Fibroblast of mammary gland (primary cell): Measurements from ENCODE around the gene TOR4A.
"Not testable (repeated sequence)": the region's sequence is repeated elsewhere in the genome, so short reads cannot be mapped to it uniquely, and the experiment has no call there.

Experiments used
- DNase-seq: peaks from one replicate; pipeline ENCODE4 v3.0.0-alpha.2; 2010; ENCODE audit warnings: low read depth
- H3K4me3 ChIP-seq: 2 replicates; pipeline ENCODE4 v1.5.1; 2011; ENCODE audit warnings: low read depth, mild to moderate bottlenecking, low read length, moderate library complexity; ENCODE audit not compliant: control insufficient read depth
- TF ChIP-seq, protein P1 (sequence below): conservative IDR thresholded peaks from 2 replicates; pipeline ENCODE4 v1.5.1; 2011; ENCODE audit warnings: low read depth, low read length, inconsistent platforms; ENCODE audit not compliant: control insufficient read depth, insufficient read depth

TOR4A gene

DNA sequence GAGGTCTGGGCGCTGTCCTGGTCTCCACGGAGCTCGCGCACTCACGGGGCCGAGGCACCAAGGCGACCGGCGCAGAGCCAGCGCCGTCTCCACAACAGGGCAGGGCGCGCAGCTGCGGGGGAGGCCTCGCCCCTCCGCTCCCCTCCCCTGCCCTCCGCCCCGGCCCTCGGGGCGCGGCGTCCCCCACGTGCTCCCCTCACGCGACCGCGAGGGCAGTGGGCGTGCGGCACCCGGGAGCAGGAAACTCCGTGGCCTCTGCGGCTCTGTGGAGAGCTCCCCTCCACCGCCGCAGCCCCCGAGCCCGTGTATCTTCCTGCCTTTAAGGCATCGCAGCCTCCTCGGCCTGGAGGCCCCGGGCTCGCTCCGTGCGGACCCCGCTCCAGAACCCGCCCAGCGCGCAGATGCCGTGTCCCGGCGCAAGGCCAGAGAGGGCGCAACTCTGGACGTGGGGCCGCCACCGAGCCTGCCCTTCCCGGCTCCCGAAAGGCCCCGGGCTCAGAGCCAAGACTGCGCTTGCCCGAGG is 37.1 kb upstream of the TOR4A start:
- DNase-seq: peak; percentile 68
- peak overlapping the region; percentile 62 for H3K4me3 ChIP-seq
- TF ChIP-seq, protein P1, sequence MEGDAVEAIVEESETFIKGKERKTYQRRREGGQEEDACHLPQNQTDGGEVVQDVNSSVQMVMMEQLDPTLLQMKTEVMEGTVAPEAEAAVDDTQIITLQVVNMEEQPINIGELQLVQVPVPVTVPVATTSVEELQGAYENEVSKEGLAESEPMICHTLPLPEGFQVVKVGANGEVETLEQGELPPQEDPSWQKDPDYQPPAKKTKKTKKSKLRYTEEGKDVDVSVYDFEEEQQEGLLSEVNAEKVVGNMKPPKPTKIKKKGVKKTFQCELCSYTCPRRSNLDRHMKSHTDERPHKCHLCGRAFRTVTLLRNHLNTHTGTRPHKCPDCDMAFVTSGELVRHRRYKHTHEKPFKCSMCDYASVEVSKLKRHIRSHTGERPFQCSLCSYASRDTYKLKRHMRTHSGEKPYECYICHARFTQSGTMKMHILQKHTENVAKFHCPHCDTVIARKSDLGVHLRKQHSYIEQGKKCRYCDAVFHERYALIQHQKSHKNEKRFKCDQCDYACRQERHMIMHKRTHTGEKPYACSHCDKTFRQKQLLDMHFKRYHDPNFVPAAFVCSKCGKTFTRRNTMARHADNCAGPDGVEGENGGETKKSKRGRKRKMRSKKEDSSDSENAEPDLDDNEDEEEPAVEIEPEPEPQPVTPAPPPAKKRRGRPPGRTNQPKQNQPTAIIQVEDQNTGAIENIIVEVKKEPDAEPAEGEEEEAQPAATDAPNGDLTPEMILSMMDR: no peak

DNA sequence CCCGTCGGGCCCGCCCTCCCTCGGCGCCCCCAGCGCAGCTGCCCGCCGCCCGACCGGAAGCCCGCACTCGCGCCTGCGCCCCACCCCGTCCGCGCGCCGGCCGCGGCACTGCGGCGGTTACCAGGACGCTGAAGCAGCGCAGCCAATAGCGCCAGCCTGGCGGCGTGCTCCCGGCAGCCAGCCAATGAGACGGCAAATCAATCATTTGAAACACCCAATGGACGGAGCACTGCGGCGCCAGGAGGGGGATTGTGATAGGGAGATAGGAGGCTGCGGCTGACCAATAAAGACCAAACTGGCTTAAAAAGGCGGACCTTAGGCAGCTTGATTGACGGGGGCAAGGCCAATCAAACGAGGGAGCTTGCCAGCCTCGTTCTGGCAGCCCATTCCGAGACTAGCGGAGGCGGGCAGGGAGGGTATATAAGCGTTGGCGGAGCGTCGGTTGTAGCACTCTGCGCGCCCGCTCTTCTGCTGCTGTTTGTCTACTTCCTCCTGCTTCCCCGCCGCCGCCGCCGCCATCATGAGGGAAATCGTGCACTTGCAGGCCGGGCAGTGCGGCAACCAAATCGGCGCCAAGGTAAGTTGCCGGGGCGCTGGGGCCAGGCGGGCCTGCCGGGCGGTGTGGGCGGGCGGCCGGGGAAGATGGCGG is 36.6 kb upstream of the TOR4A start, which contains the start of gene TUBB4B:
TSS of gene TUBB4B (plus strand) at position 447 of the 649 bp plus-strand sequence. CDS start at position 521, 74 bp downstream.
- peak within 1 kb of the TSS; percentile 84 for H3K4me3 ChIP-seq
- TF ChIP-seq, protein P1: no peak
- DNase-seq: peak; percentile 100

DNA sequence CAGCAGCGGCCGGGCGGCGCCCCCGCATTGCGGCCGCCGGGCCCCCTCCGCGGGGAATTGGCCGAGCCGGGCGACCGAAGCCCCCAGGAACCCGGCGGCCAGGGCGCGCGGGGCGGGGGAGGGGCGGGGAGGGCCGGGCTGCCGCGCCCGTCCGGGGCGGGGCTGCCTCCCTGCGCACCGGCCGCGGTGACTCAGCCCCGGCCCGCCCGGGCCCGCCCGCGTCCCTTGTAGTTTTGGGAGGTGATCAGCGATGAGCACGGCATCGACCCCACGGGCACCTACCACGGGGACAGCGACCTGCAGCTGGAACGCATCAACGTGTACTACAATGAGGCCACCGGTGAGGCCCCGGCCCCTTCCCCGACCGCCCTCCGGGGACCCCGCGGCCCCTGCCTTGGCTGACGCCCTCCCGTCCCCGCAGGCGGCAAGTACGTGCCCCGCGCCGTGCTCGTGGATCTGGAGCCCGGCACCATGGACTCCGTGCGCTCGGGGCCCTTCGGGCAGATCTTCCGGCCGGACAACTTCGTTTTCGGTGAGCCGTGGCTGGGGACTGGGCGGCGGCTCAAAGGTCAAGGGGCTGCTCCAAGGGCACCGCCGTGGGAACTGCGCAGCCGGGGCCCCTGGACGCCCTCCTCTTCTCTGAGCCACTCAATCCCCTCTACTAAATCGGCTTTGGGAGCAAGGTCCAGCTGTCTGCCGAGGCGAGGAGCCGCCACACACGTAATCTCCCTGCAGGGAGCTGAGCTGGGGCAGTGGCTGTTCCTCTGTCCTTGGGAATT is 35.8 kb upstream of the TOR4A start:
- TF ChIP-seq, protein P1: no peak
- H3K4me3 ChIP-seq: peak overlapping the region; percentile 84
- DNase-seq: peak; percentile 44

DNA sequence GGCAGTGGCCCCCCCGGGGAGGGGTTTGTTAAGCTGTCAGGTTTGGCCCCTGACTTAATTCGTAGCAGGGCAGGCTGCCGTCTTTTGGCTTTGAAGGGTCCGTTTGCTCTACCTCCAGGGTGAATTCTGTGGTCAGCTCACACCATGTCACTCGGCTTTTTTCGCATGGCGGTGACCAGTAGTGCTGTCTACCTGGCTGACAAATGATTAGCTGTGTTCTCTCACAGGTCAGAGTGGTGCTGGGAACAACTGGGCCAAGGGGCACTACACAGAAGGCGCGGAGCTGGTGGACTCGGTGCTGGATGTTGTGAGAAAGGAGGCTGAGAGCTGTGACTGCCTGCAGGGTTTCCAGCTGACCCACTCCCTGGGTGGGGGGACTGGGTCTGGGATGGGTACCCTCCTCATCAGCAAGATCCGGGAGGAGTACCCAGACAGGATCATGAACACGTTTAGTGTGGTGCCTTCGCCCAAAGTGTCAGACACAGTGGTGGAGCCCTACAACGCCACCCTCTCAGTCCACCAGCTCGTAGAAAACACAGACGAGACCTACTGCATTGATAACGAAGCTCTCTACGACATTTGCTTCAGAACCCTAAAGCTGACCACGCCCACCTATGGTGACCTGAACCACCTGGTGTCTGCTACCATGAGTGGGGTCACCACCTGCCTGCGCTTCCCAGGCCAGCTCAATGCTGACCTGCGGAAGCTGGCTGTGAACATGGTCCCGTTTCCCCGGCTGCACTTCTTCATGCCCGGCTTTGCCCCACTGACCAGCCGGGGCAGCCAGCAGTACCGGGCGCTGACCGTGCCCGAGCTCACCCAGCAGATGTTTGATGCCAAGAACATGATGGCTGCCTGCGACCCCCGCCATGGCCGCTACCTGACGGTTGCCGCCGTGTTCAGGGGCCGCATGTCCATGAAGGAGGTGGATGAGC is 35.0 kb upstream of the TOR4A start:
- peak overlapping the region; percentile 84 for H3K4me3 ChIP-seq
- no peak for DNase-seq
- TF ChIP-seq, protein P1: no peak

DNA sequence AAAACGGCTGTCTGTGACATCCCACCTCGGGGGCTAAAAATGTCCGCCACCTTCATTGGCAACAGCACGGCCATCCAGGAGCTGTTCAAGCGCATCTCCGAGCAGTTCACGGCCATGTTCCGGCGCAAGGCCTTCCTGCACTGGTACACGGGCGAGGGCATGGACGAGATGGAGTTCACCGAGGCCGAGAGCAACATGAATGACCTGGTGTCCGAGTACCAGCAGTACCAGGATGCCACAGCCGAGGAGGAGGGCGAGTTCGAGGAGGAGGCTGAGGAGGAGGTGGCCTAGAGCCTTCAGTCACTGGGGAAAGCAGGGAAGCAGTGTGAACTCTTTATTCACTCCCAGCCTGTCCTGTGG is 34.3 kb upstream of the TOR4A start:
- DNase-seq, H3K4me3 ChIP-seq: not testable (repeated sequence)

DNA sequence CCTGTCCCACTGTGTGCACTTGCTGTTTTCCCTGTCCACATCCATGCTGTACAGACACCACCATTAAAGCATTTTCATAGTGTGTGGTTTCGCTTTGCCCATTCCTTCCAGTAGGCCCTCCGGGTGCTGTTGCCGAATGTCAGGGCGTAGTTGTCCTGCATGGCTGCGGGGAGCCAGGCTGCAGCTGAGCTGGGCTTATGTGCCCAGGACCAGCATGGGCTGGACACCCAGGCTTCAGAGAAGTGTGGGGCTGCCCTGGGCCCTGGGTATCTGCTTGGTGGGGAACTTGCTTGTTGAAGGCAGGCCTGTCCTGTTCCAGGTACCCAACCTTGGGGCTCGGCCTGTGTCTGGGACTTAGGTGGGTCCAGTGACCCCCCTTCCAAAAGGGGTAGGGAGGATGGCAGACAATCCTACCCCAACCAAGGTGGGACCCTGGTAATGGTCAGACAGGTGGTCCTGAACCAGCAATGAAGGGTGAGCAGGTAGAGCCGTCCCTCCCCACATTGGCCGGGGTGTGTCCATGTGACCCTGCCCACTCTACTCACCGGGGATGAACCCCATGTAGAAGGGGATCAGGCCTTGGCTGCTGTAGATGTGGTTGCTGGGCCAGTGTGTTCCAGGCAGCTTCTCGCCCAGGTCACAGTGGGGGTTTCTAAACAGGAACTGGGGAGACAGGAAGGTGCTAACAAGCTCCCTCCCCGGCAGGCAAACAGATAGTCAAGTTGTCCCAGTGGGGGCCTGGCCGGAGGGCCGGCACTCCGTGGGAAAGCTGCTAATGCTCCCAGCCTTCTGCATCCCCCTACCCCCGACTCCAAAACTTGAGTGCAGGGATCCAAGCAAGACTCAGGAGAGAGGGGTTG is 33.7 kb upstream of the TOR4A start:
- no peak for DNase-seq
- no peak overlapping the region for H3K4me3 ChIP-seq
- TF ChIP-seq, protein P1: no peak
